ENCODE results near the gene SVBP.
"Not testable (repeated sequence)": the region's sequence is repeated elsewhere in the genome, so short reads cannot be mapped to it uniquely, and the experiment has no call there.

SVBP gene

DNA sequence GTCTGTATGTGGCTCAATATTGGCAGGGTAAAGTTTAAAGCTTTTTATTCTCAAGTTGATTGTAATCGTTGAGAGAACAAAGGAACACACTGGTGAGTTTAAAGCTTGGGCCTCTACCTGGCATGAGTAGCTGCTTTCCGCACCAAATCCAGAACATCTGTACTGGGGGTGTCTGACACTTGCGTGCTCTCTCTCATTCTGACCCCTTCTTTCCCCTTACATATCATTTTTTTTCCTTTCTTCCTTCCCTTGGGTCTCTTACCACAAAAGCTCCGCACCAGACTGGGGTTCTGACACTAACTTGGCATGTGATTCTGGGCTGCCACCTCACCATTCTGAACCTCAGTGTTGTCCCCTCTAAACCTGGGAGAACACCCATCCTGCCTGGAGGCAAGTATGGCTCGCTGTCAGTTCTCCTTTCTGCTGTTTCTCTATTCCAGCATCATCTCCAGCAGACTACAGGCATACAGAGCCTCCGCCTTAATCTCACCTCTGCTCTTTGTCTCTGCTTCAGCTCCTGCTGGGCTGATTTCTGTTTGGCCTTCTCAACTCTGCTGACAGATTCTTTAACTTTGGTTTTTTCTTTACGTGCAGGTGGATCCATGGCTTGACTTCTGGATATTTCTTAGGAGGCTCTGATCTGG, 1.1 kb downstream of the SVBP start:
- TF ChIP-seq ARNTL (CRISPR knock-in tag; IDR thresholded peaks at IDR 0.05; ENCODE audit: borderline replicate concordance, low read depth) (no peak), RARB (CRISPR knock-in tag; IDR thresholded peaks at IDR 0.05) (no peak), CSDC2 (CRISPR knock-in tag; IDR thresholded peaks at IDR 0.05) (no peak)
- ATAC-seq: peak; percentile 48

GRCh38 chr1:42814815-42815214, 2.4 kb downstream of the SVBP start:
- ATAC-seq: not testable (repeated sequence)

GRCh38 chr1:42807056-42807668, 10.0 kb downstream of the SVBP start:
- no peak for ATAC-seq
- TF ChIP-seq BACH2 (CRISPR knock-in tag; IDR thresholded peaks at IDR 0.05; ENCODE audit: borderline replicate concordance) (no peak), CSDC2 (CRISPR knock-in tag; IDR thresholded peaks at IDR 0.05) (no peak), ZFP3 (CRISPR knock-in tag; IDR thresholded peaks at IDR 0.05) (no peak), TCF4 (CRISPR knock-in tag; IDR thresholded peaks at IDR 0.05; ENCODE audit: borderline replicate concordance) (no peak), ARNTL (CRISPR knock-in tag; IDR thresholded peaks at IDR 0.05; ENCODE audit: borderline replicate concordance, low read depth) (no peak), TOX (CRISPR knock-in tag; IDR thresholded peaks at IDR 0.05; ENCODE audit: borderline replicate concordance) (no peak), GLIS3 (CRISPR knock-in tag; IDR thresholded peaks at IDR 0.05) (no peak), SNAI2 (CRISPR knock-in tag; IDR thresholded peaks at IDR 0.05) (no peak), ZNF565 (CRISPR knock-in tag; conservative IDR thresholded peaks at IDR 0.05; ENCODE audit: low read depth) (no peak), ZC3H10 (CRISPR knock-in tag; IDR thresholded peaks at IDR 0.05) (no peak)
- TF ChIP-seq, protein P1, sequence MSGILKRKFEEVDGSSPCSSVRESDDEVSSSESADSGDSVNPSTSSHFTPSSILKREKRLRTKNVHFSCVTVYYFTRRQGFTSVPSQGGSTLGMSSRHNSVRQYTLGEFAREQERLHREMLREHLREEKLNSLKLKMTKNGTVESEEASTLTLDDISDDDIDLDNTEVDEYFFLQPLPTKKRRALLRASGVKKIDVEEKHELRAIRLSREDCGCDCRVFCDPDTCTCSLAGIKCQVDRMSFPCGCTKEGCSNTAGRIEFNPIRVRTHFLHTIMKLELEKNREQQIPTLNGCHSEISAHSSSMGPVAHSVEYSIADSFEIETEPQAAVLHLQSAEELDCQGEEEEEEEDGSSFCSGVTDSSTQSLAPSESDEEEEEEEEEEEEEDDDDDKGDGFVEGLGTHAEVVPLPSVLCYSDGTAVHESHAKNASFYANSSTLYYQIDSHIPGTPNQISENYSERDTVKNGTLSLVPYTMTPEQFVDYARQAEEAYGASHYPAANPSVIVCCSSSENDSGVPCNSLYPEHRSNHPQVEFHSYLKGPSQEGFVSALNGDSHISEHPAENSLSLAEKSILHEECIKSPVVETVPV (CRISPR knock-in tag; IDR thresholded peaks at IDR 0.05): no peak
- TF ChIP-seq, protein P2, sequence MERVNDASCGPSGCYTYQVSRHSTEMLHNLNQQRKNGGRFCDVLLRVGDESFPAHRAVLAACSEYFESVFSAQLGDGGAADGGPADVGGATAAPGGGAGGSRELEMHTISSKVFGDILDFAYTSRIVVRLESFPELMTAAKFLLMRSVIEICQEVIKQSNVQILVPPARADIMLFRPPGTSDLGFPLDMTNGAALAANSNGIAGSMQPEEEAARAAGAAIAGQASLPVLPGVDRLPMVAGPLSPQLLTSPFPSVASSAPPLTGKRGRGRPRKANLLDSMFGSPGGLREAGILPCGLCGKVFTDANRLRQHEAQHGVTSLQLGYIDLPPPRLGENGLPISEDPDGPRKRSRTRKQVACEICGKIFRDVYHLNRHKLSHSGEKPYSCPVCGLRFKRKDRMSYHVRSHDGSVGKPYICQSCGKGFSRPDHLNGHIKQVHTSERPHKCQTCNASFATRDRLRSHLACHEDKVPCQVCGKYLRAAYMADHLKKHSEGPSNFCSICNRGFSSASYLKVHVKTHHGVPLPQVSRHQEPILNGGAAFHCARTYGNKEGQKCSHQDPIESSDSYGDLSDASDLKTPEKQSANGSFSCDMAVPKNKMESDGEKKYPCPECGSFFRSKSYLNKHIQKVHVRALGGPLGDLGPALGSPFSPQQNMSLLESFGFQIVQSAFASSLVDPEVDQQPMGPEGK (CRISPR knock-in tag; IDR thresholded peaks at IDR 0.05; ENCODE audit: borderline replicate concordance): no peak

- TF ChIP-seq POU6F1 (CRISPR knock-in tag; IDR thresholded peaks at IDR 0.05; ENCODE audit: borderline replicate concordance, low read depth): no peak
- TF ChIP-seq ISL1 (CRISPR knock-in tag; IDR thresholded peaks at IDR 0.05): no peak
- TF ChIP-seq TSHZ2 (CRISPR knock-in tag; IDR thresholded peaks at IDR 0.05): no peak
- no peak for TF ChIP-seq TCF4 (CRISPR knock-in tag; IDR thresholded peaks at IDR 0.05; ENCODE audit: borderline replicate concordance)
- TF ChIP-seq, protein P3, sequence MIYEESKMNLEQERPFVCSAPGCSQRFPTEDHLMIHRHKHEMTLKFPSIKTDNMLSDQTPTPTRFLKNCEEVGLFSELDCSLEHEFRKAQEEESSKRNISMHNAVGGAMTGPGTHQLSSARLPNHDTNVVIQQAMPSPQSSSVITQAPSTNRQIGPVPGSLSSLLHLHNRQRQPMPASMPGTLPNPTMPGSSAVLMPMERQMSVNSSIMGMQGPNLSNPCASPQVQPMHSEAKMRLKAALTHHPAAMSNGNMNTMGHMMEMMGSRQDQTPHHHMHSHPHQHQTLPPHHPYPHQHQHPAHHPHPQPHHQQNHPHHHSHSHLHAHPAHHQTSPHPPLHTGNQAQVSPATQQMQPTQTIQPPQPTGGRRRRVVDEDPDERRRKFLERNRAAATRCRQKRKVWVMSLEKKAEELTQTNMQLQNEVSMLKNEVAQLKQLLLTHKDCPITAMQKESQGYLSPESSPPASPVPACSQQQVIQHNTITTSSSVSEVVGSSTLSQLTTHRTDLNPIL (CRISPR knock-in tag; IDR thresholded peaks at IDR 0.05; ENCODE audit: low read depth): no peak
- no peak for ATAC-seq
Measured at GRCh38 chr1:42806593-42806992, 10.6 kb downstream of the SVBP start.
